Left ventricle myocardium inferior (tissue), 1 donor: ENCODE results near the gene ADNP. TPM values are rescaled to one million over a fixed set of nuclear protein-coding genes. Genes with fewer than 3 reads are reported as not detected.

Source experiments
- DNase-seq: peaks from one replicate; pipeline ENCODE4 v3.0.0-alpha.2; 2020
- H3K27ac ChIP-seq: fragments of 200-600 bp; replicated peaks from 2 replicates; pipeline ENCODE4 v1.8.0; 2021
- H3K27me3 ChIP-seq: fragments of 200-600 bp; 2 replicates; pipeline ENCODE4 v1.8.0; 2021; ENCODE audit warnings: low read depth
- H3K36me3 ChIP-seq: fragments of 200-600 bp; 2 replicates; pipeline ENCODE4 v1.8.0; 2021
- H3K4me1 ChIP-seq: fragments of 200-600 bp; 2 replicates; pipeline ENCODE4 v1.8.0; 2021
- H3K4me3 ChIP-seq: fragments of 200-600 bp; 2 replicates; pipeline ENCODE4 v1.8.0; 2021; ENCODE audit warnings: mild to moderate bottlenecking, moderate library complexity
- H3K9me3 ChIP-seq: fragments of 200-600 bp; replicated peaks from 2 replicates; pipeline ENCODE4 v1.8.0; 2021
- CTCF ChIP-seq: fragments of 200-600 bp; IDR thresholded peaks from 2 replicates; pipeline ENCODE4 v1.8.0; 2021; ENCODE audit warnings: antibody characterized with exemption, mild to moderate bottlenecking, borderline replicate concordance
- intact Hi-C: fragments of 100-400 bp; cut with micrococcal nuclease; formaldehyde crosslinking; loops from one replicate; pipeline ENCODE4 v1.11.0; 2022
- total RNA-seq: library from RNA; stranded (reverse); fragmentation: NEBNext Ultra II Directional; extraction: Animal tissue kit (Norgen Biotek cat#: 25700); gene quantifications from one replicate; pipeline ENCODE4 v1.2.1, GENCODE V29; 2021
- donor health status: DM: no; HTN: yes; CAD: no; lungs with severe emphysema.

Gene ADNP
- total RNA-seq, 1 donor from 2014 or later, result 27.3 TPM

GRCh38 chr20:50857348-50857747, 73.9 kb downstream of the ADNP start:
- TF ChIP-seq CTCF, result no peak
- no peak for DNase-seq
- intact Hi-C loops, result no loop called here
- H3K27ac ChIP-seq, result no peak overlapping the region
- no peaks in the 10 kb centered on the region for H3K36me3 ChIP-seq
- H3K27me3 ChIP-seq, result peaks cover 11% of the 10 kb centered on the region
- no peaks in the 10 kb centered on the region for H3K4me1 ChIP-seq
- no peaks in the 10 kb centered on the region for H3K9me3 ChIP-seq
- H3K4me3 ChIP-seq, result no peak overlapping the region

- Histone ChIP-seq H3K4me1 (no peaks in the 10 kb centered on the region), H3K4me3 (no peak overlapping the region), H3K36me3 (no peaks in the 10 kb centered on the region), H3K27me3 (peaks cover 11% of the 10 kb centered on the region), H3K27ac (no peak overlapping the region), H3K9me3 (no peaks in the 10 kb centered on the region)
- DNase-seq, result no peak
- TF ChIP-seq CTCF, result no peak
- intact Hi-C loops, result no loop called here
Observed at GRCh38 chr20:50856475-50857041, 74.7 kb downstream of the ADNP start.

- Histone ChIP-seq H3K27ac (no peak overlapping the region), H3K4me3 (no peak overlapping the region), H3K4me1 (no peaks in the 10 kb centered on the region), H3K36me3 (no peaks in the 10 kb centered on the region), H3K9me3 (no peaks in the 10 kb centered on the region), H3K27me3 (peaks cover 11% of the 10 kb centered on the region)
- no peak for DNase-seq
- intact Hi-C loops, result no loop called here
- TF ChIP-seq CTCF, result no peak
Observed at GRCh38 chr20:50855498-50856474, 75.5 kb downstream of the ADNP start.

GRCh38 chr20:50854506-50855249, 76.6 kb downstream of the ADNP start:
- no peaks in the 10 kb centered on the region for H3K4me1 ChIP-seq
- TF ChIP-seq CTCF, result no peak
- intact Hi-C loops, result no loop called here

GRCh38 chr20:50852085-50852484, 79.2 kb downstream of the ADNP start:
- Histone ChIP-seq H3K27me3 (peaks cover 11% of the 10 kb centered on the region), H3K27ac (no peak overlapping the region), H3K4me1 (peaks cover 14% of the 10 kb centered on the region), H3K36me3 (no peaks in the 10 kb centered on the region), H3K4me3 (no peak overlapping the region), H3K9me3 (no peaks in the 10 kb centered on the region)
- intact Hi-C loops, result no loop called here
- no peak for TF ChIP-seq CTCF
- DNase-seq, result no peak

More at GRCh38 chr20:50854506-50855249, 76.6 kb downstream of the ADNP start:
- Histone ChIP-seq H3K36me3 (no peaks in the 10 kb centered on the region), H3K27ac (no peak overlapping the region), H3K9me3 (no peaks in the 10 kb centered on the region), H3K4me3 (no peak overlapping the region), H3K27me3 (peaks cover 11% of the 10 kb centered on the region)
- DNase-seq, result no peak
